HG02973 (cell line): ENCODE measurements around the gene RNF113B.

Experiments used
- ATAC-seq: cut with Tn5 transposase; IDR thresholded peaks from one replicate; pipeline ENCODE4 v1.9.1; 2021; ENCODE audit warnings: moderate library complexity; ENCODE audit not compliant: unreplicated experiment

The RNF113B gene

GRCh38 chr13:98204546-98204945 lies 27.5 kb upstream of the RNF113B start:
- no peak for ATAC-seq

GRCh38 chr13:98203646-98204326 lies 26.7 kb upstream of the RNF113B start:
- no peak for ATAC-seq

- no peak for ATAC-seq
Measured at GRCh38 chr13:98201984-98202383, 24.9 kb upstream of the RNF113B start.

- ATAC-seq: no peak
Measured at GRCh38 chr13:98201189-98201588, 24.1 kb upstream of the RNF113B start.

GRCh38 chr13:98200211-98200878 lies 23.3 kb upstream of the RNF113B start:
- no peak for ATAC-seq

- no peak for ATAC-seq
Measured at GRCh38 chr13:98199480-98199879, 22.4 kb upstream of the RNF113B start.

- ATAC-seq: no peak
Measured at GRCh38 chr13:98198683-98199082, 21.6 kb upstream of the RNF113B start.

- no peak for ATAC-seq
Measured at GRCh38 chr13:98195054-98195791, 18.2 kb upstream of the RNF113B start.

- ATAC-seq: no peak
Measured at GRCh38 chr13:98192008-98192407, 14.9 kb upstream of the RNF113B start.

- no peak for ATAC-seq
Measured at GRCh38 chr13:98190889-98191444, 13.9 kb upstream of the RNF113B start.

- ATAC-seq: no peak
Measured at GRCh38 chr13:98189841-98190505, 12.9 kb upstream of the RNF113B start.

- ATAC-seq: no peak
Measured at GRCh38 chr13:98188544-98189166, 11.6 kb upstream of the RNF113B start.

- ATAC-seq: no peak
Measured at GRCh38 chr13:98187965-98188261, 10.8 kb upstream of the RNF113B start.

- no peak for ATAC-seq
Measured at GRCh38 chr13:98187155-98187964, 10.3 kb upstream of the RNF113B start.

- no peak for ATAC-seq
Measured at GRCh38 chr13:98184792-98185191, 7.7 kb upstream of the RNF113B start.

GRCh38 chr13:98182589-98182988 lies 5.5 kb upstream of the RNF113B start:
- no peak for ATAC-seq

GRCh38 chr13:98182153-98182552 lies 5.1 kb upstream of the RNF113B start:
- no peak for ATAC-seq

GRCh38 chr13:98181111-98181815 lies 4.2 kb upstream of the RNF113B start:
- no peak for ATAC-seq

- no peak for ATAC-seq
Measured at GRCh38 chr13:98180092-98180491, 3.0 kb upstream of the RNF113B start.
